ENCODE results near the gene SHC3.

- no peak for TF ChIP-seq CTCF (IDR thresholded peaks at IDR 0.05; ENCODE audit: poor library complexity, severe bottlenecking)
- TF ChIP-seq TAF1 (IDR thresholded peaks at IDR 0.05; ENCODE audit: low read depth), result no peak
- TF ChIP-seq REST (IDR thresholded peaks at IDR 0.05; ENCODE audit: borderline replicate concordance), result no peak
- TF ChIP-seq POLR2AphosphoS5 (IDR thresholded peaks at IDR 0.05), result no peak
- TF ChIP-seq SMC3 (conservative IDR thresholded peaks at IDR 0.05; ENCODE audit: poor library complexity), result no peak
- no peak for TF ChIP-seq EP300 (conservative IDR thresholded peaks at IDR 0.05; ENCODE audit: poor library complexity, severe bottlenecking)
Observed at GRCh38 chr9:88980740-88981203, 197.8 kb downstream of the SHC3 start.

All from neural cell (in vitro differentiated cells).